HepG2 (cell line): ENCODE data around the gene LEFTY2. TPM values are rescaled to one million over a fixed set of nuclear protein-coding genes. Genes with fewer than 3 reads are reported as not detected.
A peak's percentile ranks its signal among the peaks of the same experiment; 100 is the strongest.

Experiments
- GMEB1 ChIP-seq: sonication (generic); formaldehyde crosslinking; IDR thresholded peaks from 2 replicates; pipeline ENCODE4 v1.5.1; 2020; ENCODE audit warnings: missing genetic modification reagents, mild to moderate bottlenecking, borderline replicate concordance
- LCORL ChIP-seq, 2 experiments: fragments of 450-650 bp in 1 of 2; sonication (generic) in 1 of 2; formaldehyde crosslinking in 1 of 2; IDR thresholded peaks; 2 replicates each; pipeline versions ENCODE4 v1.5.0 to v1.6.1; 2017 to 2020; ENCODE audit warnings: antibody characterized with exemption in 1 of 2, missing genetic modification reagents in 1 of 2
- SNAPC4 ChIP-seq: sonication (generic); formaldehyde crosslinking; IDR thresholded peaks from 2 replicates; pipeline ENCODE4 v1.4.0; 2020; ENCODE audit warnings: mild to moderate bottlenecking, missing genetic modification reagents
- UBTF ChIP-seq: sonication (generic); formaldehyde crosslinking; IDR thresholded peaks from 2 replicates; pipeline ENCODE4 v1.4.0; 2020; ENCODE audit warnings: mild to moderate bottlenecking, missing genetic modification reagents
- ZBTB4 ChIP-seq: sonication (generic); formaldehyde crosslinking; IDR thresholded peaks from 2 replicates; pipeline ENCODE4 v1.4.0; 2020; ENCODE audit warnings: missing genetic modification reagents, mild to moderate bottlenecking, borderline replicate concordance
- ZNF275 ChIP-seq: sonication (generic); formaldehyde crosslinking; IDR thresholded peaks from 2 replicates; pipeline ENCODE4 v1.8.0; 2022; ENCODE audit warnings: missing genetic modification reagents, mild to moderate bottlenecking, inconsistent platforms, borderline replicate concordance
- ZNF687 ChIP-seq: sonication (generic); formaldehyde crosslinking; IDR thresholded peaks from 2 replicates; pipeline ENCODE4 v1.5.1; 2020; ENCODE audit warnings: mild to moderate bottlenecking, missing genetic modification reagents, moderate library complexity
- polyA plus RNA-seq, 8 experiments: library from polyadenylated mRNA; depleted of rRNA in 3 of 8; stranded (reverse) in 7 of 8; unstranded in 1 of 8; fragments of >200 nt; fragmentation: Illumina TruSeq in 4 of 8; extraction: Trizol in 4 of 8; gene quantifications; 2 replicates each; pipeline versions ENCODE4 v1.2.1 to v1.2.3, GENCODE V29; 2011 to 2016; ENCODE audit warnings: low read depth in 4 of 8, missing spikeins in 1 of 8, mixed read lengths in 1 of 8; ENCODE audit not compliant: insufficient read depth in 1 of 8
- total RNA-seq, 5 experiments: library from RNA; depleted of rRNA; stranded (reverse); fragments of >200 nt; fragmentation: Illumina TruSeq; extraction: Trizol; gene quantifications; 2 replicates each; pipeline ENCODE4 v1.2.3, GENCODE V29; 2016; ENCODE audit warnings: low read depth in 1 of 5

LEFTY2 gene
- total and polyA plus RNA-seq, 2 of the 13 experiments (the other 11 are each of a cell fraction or from before 2014, with no cell fraction given), result 0.13 to 0.33 TPM

- TF ChIP-seq SNAPC4 (CRISPR knock-in tag) (no peak), UBTF (peak; percentile 49), ZBTB4 (CRISPR knock-in tag) (0 out of 2 replicates have a peak, but pooled peaks have one; percentile 35), GMEB1 (CRISPR knock-in tag) (0 out of 2 replicates have a peak, but pooled peaks have one; percentile 28), ZNF687 (CRISPR knock-in tag) (no peak), LCORL (IDR thresholded peaks at IDR 0.05) (0 out of 2 replicates have a peak, but pooled peaks have one; percentile 22), LCORL (CRISPR knock-in tag; IDR thresholded peaks at IDR 0.05) (no peak), ZNF275 (CRISPR knock-in tag) (no peak)
These were observed 49.6 kb downstream of the LEFTY2 start (continued) for GRCh38 chr1:225891229-225891972.
